ENCODE results near the gene SLC39A8.
"Not testable (repeated sequence)": the region's sequence is repeated elsewhere in the genome, so short reads cannot be mapped to it uniquely, and the experiment has no call there.

SLC39A8 gene

GRCh38 chr4:102344954-102345794 lies at the start of gene SLC39A8:
Gene SLC39A8, minus strand, starts transcription at chr4:102345482. Its CDS starts 820 bp downstream, at chr4:102344662.
- in situ Hi-C loops (cut with MboI; ENCODE audit: low sequenced_read_pairs), result loop anchor here (10.0 kb wide), 1 partner anchor 90 kb away; no protein-coding TSS in a partner anchor

DNA sequence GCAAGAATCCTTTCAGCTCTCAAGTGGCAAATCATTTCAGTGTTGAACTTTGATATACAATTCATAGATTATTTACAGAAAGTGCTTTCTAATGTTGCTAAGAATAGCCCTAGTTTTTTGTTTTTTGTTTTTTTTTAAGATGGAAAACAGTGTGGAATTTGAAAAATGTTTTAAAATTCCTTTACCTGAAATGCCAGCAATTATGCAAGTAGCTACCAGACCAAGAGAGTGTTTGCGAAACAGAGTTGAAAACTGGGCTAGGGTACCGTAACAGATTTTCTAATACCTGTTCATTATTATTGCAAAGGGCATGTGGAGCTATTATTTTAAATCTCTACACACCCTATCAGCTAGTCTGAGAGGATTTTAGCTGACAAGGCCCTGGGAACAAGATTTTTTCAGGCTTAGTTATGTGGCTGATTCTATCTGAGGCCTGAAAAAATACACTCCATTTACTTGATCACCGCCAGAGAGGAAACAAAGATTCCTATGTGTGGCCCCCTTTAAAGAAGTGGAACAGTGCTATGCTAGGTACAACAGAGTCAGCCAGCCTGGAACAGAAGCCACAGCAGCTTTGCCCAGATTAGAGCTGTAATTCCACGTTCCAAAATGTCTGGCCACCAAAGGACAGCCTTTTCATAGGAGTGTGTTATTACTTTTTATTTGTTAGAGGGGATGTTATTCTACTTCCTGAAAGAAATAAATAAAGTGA lies 46.9 kb upstream of the SLC39A8 start:
- in situ Hi-C loops (cut with MboI; ENCODE audit: low sequenced_read_pairs), result no loop called here

DNA sequence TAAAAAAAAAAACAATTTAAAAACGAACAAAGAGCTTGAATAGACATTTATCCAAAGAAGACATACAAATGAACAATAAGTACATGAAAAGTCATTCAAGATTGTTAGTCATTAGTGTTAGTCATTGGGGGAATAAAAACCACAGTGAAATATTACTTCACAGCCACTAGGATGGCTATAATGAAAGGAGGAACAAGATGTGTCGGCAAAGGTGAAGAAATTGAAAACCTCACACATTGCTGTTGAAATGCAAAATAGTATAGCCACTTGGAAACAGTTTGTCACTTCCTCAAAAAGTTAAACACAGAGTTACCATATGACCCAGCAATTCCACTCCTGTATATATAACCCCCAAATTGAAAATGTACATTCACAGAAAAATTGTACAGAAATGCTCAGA lies 45.2 kb upstream of the SLC39A8 start:
- in situ Hi-C loops (cut with MboI; ENCODE audit: low sequenced_read_pairs), result no loop called here

GRCh38 chr4:102388611-102389010 lies 43.3 kb upstream of the SLC39A8 start:
- in situ Hi-C loops (cut with MboI; ENCODE audit: low sequenced_read_pairs), result no loop called here

- in situ Hi-C loops (cut with MboI; ENCODE audit: low sequenced_read_pairs), result no loop called here
These were observed 42.4 kb upstream of the SLC39A8 start for GRCh38 chr4:102387552-102388150.

DNA sequence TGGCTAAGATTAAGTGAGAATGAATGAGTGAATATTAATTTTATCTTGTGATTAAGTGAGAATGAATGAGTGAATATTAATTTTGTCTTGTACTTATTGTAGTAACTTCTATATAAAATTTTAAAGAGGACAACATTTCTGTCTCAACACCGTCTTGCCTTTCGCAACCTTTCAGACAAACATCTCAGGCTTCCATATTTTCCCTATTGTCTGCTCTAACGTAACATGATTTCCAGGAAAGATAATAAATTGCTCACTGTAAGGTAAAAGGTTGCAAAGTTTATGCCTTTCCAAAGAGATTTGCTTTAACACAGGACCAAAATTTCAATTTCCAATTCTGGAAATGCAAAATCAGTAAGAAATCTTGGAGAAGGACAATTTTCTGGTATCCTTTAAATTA lies 41.7 kb upstream of the SLC39A8 start:
- in situ Hi-C loops (cut with MboI; ENCODE audit: low sequenced_read_pairs), result no loop called here

- in situ Hi-C loops (cut with MboI; ENCODE audit: low sequenced_read_pairs), result not testable (repeated sequence)
These were observed 35.0 kb upstream of the SLC39A8 start for GRCh38 chr4:102380253-102380652.

GRCh38 chr4:102362922-102363432 lies 17.7 kb upstream of the SLC39A8 start:
- in situ Hi-C loops (cut with MboI; ENCODE audit: low sequenced_read_pairs), result no loop called here

DNA sequence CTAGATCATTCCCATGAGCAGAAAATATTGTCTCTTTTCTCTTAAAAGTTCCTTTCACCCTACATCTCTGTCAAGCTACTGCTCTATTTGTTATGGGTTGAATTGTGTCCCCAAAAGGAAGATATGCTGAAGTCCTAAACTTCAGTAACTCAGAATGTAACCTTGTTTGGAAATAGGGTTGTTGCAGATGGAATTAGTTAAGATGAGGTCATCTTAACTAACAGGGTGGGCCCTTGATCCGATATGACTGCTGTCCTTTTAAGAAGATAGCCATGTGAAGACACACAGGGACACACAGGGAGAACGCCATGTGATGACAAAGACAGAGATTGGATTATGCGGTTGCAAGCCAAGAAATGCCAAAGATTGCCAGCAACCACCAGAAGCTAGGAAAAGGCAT lies 12.8 kb upstream of the SLC39A8 start:
- in situ Hi-C loops (cut with MboI; ENCODE audit: low sequenced_read_pairs), result no loop called here

DNA sequence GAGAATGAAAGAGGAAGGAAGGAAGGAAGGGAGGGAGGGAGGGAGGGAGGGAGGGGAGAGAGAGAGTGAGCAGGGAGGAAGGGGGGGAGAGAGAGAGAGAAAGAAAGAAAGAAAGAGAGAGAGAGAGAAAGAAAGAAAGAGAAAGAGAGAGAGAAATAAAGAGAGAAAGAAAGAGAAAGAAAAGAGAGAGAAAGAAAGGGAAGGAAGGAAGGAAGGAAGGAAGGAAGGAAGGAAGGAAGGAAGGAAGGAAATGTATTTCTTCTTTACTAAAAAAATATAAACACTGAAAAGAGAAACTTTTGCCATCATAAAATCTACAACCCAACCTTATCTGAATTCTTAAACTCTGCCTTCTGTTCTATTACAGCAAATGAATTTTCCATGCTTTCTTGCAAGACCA lies 12.4 kb upstream of the SLC39A8 start:
- in situ Hi-C loops (cut with MboI; ENCODE audit: low sequenced_read_pairs), result not testable (repeated sequence)

DNA sequence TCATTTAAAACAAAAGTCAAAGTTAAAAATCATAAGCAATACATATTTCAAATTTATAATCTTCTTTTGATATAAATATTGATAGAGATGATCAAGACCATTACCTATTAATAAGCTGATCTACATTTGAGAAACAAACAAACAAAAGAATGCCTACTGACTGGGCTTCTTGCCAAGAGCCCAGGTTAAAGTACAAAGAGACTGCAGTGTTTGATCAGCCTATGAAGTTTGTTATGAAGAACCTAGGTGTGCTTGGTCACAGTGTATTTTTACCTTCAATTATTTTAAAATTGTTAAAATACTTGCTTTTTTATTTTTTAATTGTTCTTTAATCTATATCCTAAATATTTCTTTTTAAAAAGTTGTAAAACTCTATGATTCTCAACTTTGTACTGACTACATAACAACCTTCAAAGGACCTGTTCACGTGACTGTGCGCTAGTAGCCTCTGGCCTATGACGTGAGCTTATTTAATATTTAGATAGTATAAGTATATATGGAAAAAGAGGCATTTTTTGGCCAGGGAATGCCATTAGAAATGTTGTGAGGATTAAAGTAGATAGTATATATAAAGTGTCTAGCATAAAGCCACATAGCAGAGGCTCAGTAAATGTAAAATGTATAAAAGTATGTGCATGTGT lies 11.4 kb upstream of the SLC39A8 start:
- in situ Hi-C loops (cut with MboI; ENCODE audit: low sequenced_read_pairs), result no loop called here

DNA sequence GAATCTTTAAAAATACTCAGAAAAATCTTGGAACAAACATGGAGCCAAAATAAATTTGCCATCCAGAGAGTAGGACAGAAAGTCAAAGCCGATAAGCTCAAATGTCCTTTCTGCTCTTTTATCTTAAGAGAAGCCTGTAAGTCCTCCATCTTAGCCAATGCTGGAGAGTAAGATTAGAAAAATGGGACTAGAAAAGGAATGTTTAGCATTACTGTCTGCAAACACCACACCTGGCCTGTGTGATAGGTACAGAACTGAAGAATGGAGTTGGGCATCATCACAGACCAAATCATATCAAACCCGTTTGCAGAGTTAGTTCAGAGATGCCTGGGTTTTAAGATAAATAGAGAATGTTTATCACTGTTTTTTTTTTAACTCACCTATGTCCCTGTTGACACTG lies 10.5 kb upstream of the SLC39A8 start:
- in situ Hi-C loops (cut with MboI; ENCODE audit: low sequenced_read_pairs), result no loop called here

DNA sequence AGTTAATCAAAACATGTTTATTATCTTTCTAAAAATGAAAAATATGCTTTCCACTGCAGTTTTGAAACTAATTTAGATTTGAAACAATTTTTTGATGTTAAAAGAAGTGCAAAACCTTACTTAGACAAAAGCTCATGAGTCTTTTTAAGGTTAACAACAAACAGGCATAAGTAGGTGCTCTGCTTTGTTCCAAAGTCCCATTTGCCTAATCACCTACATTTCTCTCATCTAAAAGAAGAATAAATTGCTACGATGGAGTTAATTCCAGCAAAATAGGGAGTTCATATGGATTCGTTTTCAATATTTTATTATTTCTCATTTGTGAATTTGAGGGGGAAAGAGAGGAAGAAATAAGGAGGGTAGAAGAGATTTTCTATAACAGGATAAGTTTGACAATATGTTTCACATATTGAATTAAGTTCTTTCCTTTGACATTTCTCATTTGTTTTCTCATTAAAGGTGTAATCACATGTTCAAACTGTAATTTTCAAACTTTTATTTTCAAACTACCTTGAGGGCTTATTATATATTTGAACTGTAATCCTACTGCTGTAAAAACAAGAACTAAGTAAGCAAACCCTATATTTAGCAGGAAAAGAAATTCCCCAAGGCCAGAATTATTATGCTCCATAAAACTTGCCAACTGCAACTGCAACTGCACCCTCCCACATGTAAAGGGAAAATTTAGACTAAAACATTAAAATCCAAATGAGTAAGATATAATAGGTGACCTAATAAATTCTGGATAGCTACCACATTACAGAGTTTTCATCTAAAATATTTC lies 9.6 kb upstream of the SLC39A8 start:
- in situ Hi-C loops (cut with MboI; ENCODE audit: low sequenced_read_pairs), result no loop called here

DNA sequence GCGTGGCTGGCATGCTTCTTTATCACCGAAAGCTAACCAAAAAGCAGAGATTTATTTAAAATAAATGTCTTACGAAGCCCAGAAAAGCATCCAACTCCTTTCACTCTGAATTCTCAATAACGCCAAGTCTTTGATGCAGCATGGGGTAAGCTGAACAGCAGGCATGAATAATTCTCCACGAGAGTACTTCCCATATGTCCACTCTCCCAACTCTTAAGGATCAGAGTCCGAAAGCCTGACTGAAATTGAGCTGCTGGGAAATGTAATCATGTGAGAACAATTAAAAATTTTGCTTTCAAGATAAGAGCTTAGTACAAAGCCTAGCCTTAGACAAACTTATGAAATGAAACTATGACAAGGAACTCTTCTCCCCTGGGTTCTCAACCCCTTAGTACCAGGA lies 7.5 kb upstream of the SLC39A8 start:
- in situ Hi-C loops (cut with MboI; ENCODE audit: low sequenced_read_pairs), result no loop called here

DNA sequence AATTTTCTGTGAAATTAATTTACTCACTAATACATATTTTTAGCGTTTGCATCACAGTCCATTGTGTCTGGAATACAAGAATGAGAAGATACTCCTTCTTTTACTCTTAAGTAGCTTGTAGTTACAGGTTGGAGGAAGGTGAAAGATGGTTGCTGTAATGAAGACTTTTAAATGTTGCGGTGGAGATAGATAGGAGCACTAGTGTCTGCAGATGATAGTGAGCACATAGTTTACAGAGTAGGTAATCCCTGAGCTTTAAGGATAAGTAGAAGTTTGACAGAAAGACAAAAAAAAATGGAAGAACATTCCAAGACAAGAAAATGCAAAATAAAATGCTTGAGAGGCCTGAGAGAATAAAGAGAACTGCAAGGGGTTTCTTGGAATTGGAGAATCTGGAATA lies 5.4 kb upstream of the SLC39A8 start:
- in situ Hi-C loops (cut with MboI; ENCODE audit: low sequenced_read_pairs), result no loop called here

DNA sequence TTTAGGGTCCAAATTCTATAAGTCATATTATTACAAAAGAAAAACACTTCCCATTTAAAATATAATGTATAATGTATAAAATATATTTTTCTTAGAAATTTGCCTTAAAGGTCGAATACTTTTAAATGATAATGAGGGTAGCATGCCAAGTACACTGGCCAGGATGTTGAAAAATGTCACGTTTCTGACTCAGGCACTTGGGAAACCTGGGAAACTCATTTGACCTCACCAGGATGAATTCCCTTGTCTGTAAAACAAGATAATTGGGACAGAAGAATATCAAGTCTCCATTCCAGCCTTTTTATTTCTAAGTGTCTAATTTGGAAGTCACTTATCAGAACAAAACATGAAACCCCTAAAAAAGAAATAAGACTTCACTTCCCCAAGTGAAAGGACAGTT lies 3.4 kb upstream of the SLC39A8 start:
- in situ Hi-C loops (cut with MboI; ENCODE audit: low sequenced_read_pairs), result loop anchor here (10.0 kb wide), 1 partner anchor 86 kb away; no protein-coding TSS in a partner anchor

- in situ Hi-C loops (cut with MboI; ENCODE audit: low sequenced_read_pairs), result loop anchor here (10.0 kb wide), 1 partner anchor 89 kb away; no protein-coding TSS in a partner anchor
These were observed 466 bp upstream of the SLC39A8 start for GRCh38 chr4:102345795-102346100.

DNA sequence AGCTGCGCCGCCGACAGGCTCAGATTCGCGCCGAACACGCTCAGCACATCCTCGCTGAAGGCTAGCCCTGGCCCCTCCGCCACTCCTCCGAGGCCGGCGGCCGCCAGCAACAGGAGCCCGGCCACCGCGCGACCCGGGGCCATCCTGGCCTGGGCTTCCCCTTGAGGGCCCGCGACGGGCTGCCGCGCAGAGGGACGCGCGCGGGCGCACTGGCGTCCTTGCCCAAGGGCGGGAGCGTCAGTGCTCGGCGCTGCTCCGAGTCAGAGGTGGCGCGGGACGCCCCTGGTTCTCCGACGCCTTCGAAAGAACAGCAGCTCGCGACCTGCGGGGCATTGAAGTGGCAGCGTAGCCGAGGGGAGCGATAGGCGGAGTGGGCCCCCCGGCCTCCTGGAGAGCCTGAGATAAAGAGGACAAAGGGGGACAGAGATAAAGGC lies 745 bp downstream of the SLC39A8 start:
- in situ Hi-C loops (cut with MboI; ENCODE audit: low sequenced_read_pairs), result loop anchor here (10.0 kb wide), 1 partner anchor 90 kb away; no protein-coding TSS in a partner anchor

GRCh38 chr4:102343964-102344519 lies 1.2 kb downstream of the SLC39A8 start:
- in situ Hi-C loops (cut with MboI; ENCODE audit: low sequenced_read_pairs), result loop anchor here (10.0 kb wide), 1 partner anchor 91 kb away; no protein-coding TSS in a partner anchor
